Activated T-helper 2 cell treated with anti-CD3 and anti-CD28 coated beads, Interferon-gamma antibody, Interleukin-2, Interleukin-4, amounts not matched to agents 10 μg/mL and 5 μg/mL and 100 μg/mL, durations not matched to agents 14 hours and 24 hours and 36 hours (primary cell): ENCODE measurements around the gene RPUSD1. TPM values are rescaled to one million over a fixed set of nuclear protein-coding genes. Genes with fewer than 3 reads are reported as not detected.
"Not testable (repeated sequence)": the region's sequence is repeated elsewhere in the genome, so short reads cannot be mapped to it uniquely, and the experiment has no call there.

Experiments used
- DNase-seq: peaks from one replicate; pipeline ENCODE4 v3.0.0; 2021; ENCODE audit warnings: low spot score
- H3K27ac Mint-ChIP-seq: one replicate; pipeline ENCODE4 v1.8.0; 2021; ENCODE audit warnings: mixed read lengths
- H3K27me3 Mint-ChIP-seq: one replicate; pipeline ENCODE4 v1.8.0; 2021; ENCODE audit warnings: low read depth, mixed read lengths
- H3K36me3 Mint-ChIP-seq: one replicate; pipeline ENCODE4 v1.8.0; 2021; ENCODE audit warnings: low read depth, mixed read lengths
- H3K4me1 Mint-ChIP-seq: one replicate; pipeline ENCODE4 v1.8.0; 2021; ENCODE audit warnings: low read depth, mixed read lengths
- H3K4me3 Mint-ChIP-seq: one replicate; pipeline ENCODE4 v1.8.0; 2021; ENCODE audit warnings: low read depth, mild to moderate bottlenecking, moderate library complexity, mixed read lengths
- H3K9me3 Mint-ChIP-seq: one replicate; pipeline ENCODE4 v1.8.0; 2021; ENCODE audit warnings: mixed read lengths
- intact Hi-C: fragments of 100-400 bp; cut with micrococcal nuclease; formaldehyde crosslinking; loops from one replicate; pipeline ENCODE4 v1.15.1; 2023
- total RNA-seq: library from RNA; stranded (reverse); gene quantifications from 2 replicates; pipeline ENCODE4 v1.2.3, GENCODE V29; 2022

Gene RPUSD1
- total RNA-seq, 1 donor from 2014 or later: 35.3 TPM

GRCh38 chr16:783404-784161 lies 4.6 kb downstream of the RPUSD1 start:
- no peaks in the 10 kb centered on the region for H3K27me3 Mint-ChIP-seq
- no peak for DNase-seq
- H3K27ac Mint-ChIP-seq: no peak overlapping the region
- H3K4me3 Mint-ChIP-seq: no peak overlapping the region
- peaks cover 12% of the 10 kb centered on the region for H3K36me3 Mint-ChIP-seq
- H3K4me1 Mint-ChIP-seq: peaks cover 2% of the 10 kb centered on the region
- intact Hi-C loops: no loop called here
- no peaks in the 10 kb centered on the region for H3K9me3 Mint-ChIP-seq

DNA sequence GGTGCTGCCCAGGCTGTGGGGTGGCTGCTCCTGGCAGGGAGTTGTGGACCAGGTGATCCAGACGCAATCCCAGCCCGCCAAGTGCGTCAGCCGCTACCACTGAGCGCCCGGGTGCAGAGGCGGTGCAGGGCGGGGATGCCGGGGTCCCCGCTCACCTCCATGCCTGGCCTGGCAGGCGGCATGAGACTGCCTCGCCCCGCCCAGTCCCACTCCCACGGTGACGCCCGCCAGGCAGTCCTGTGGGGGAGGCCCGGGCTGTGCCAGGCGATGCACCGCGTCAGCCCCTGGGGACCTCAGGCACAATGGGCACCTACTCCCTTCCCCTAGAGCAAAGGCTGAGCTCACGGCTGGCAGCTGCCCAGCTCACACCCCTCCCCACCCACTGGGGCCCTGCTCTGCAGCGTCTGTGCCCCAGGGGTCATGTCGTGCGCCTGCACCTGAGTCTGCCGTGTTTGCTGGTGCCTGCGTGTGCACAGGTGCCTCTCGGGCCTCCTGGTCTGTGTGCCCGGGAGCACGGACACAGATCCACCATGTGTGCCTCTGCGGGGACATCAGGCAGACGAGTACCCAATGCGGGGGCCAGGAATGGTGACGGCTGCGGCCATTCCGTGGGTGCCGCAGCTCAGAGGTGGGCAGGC lies 5.3 kb downstream of the RPUSD1 start:
- no peaks in the 10 kb centered on the region for H3K27me3 Mint-ChIP-seq
- H3K4me1 Mint-ChIP-seq: peaks cover 2% of the 10 kb centered on the region
- intact Hi-C loops: no loop called here

GRCh38 chr16:782258-782657 lies 5.9 kb downstream of the RPUSD1 start:
- no peaks in the 10 kb centered on the region for H3K9me3 Mint-ChIP-seq
- no peak for DNase-seq
- H3K27ac Mint-ChIP-seq: no peak overlapping the region
- peaks cover 4% of the 10 kb centered on the region for H3K4me1 Mint-ChIP-seq
- no peak overlapping the region for H3K4me3 Mint-ChIP-seq
- no peaks in the 10 kb centered on the region for H3K27me3 Mint-ChIP-seq
- H3K36me3 Mint-ChIP-seq: peaks cover 9% of the 10 kb centered on the region
- intact Hi-C loops: no loop called here

More for the DNA sequence above, 5.3 kb downstream of the RPUSD1 start:
- Mint-ChIP-seq H3K27ac (no peak overlapping the region), H3K36me3 (peaks cover 12% of the 10 kb centered on the region), H3K4me3 (no peak overlapping the region), H3K9me3 (no peaks in the 10 kb centered on the region)
- DNase-seq: no peak

GRCh38 chr16:781346-782010 lies 6.7 kb downstream of the RPUSD1 start:
- Mint-ChIP-seq H3K4me3 (no peak overlapping the region), H3K4me1 (peaks cover 2% of the 10 kb centered on the region), H3K27me3 (no peaks in the 10 kb centered on the region)

DNA sequence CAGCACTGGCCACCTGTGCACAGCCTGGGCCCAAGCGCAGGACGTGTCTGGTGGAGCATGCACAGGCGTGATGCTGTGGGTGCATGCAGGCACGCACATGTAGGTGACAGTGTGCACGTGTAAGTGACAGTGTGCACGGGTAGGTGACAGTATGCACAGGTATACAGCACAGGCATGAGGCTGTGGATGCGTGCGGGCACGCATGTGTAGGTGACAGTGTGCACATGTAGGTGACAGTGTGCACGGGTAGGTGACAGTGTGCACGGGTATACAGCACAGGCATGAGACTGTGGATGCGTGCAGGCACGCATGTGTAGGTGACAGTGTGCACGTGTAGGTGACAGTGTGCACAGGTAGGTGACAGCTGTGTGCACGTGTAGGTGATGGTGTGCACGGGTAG lies 7.9 kb downstream of the RPUSD1 start:
- intact Hi-C loops: no loop called here
- no peaks in the 10 kb centered on the region for H3K9me3 Mint-ChIP-seq

More at GRCh38 chr16:781346-782010, 6.7 kb downstream of the RPUSD1 start:
- Mint-ChIP-seq H3K27ac (no peak overlapping the region), H3K36me3 (peaks cover 8% of the 10 kb centered on the region), H3K9me3 (no peaks in the 10 kb centered on the region)
- intact Hi-C loops: no loop called here
- no peak for DNase-seq

DNA sequence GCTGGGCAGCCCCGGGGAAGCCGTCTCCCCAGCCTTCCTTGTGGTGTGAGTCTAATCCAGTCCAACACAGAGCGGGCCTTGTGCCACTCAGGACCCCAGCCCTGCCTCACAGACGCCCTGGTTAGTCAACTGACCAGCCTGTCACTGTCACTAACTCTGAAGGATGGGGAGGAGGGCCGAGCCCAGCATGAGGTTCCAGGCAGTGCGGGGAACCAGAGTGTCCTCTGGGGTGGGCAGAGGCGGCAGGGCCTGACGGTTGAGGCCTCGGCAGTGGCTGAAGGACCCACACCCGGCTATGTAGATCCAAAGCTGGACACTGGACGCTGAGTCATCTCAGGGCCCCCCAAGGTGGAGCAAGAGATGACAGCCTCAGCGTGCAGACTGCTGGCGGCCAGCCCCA lies 8.6 kb downstream of the RPUSD1 start:
- intact Hi-C loops: no loop called here
- H3K27ac Mint-ChIP-seq: no peak overlapping the region
- H3K4me3 Mint-ChIP-seq: no peak overlapping the region
- H3K9me3 Mint-ChIP-seq: no peaks in the 10 kb centered on the region
- H3K36me3 Mint-ChIP-seq: no peaks in the 10 kb centered on the region
- no peak for DNase-seq
- no peaks in the 10 kb centered on the region for H3K27me3 Mint-ChIP-seq
- H3K4me1 Mint-ChIP-seq: peaks cover 2% of the 10 kb centered on the region

More for the DNA sequence above, 7.9 kb downstream of the RPUSD1 start:
- H3K4me1 Mint-ChIP-seq: peaks cover 2% of the 10 kb centered on the region
- no peak overlapping the region for H3K27ac Mint-ChIP-seq
- no peak overlapping the region for H3K4me3 Mint-ChIP-seq
- H3K27me3 Mint-ChIP-seq: no peaks in the 10 kb centered on the region
- peaks cover 6% of the 10 kb centered on the region for H3K36me3 Mint-ChIP-seq
- DNase-seq: no peak

DNA sequence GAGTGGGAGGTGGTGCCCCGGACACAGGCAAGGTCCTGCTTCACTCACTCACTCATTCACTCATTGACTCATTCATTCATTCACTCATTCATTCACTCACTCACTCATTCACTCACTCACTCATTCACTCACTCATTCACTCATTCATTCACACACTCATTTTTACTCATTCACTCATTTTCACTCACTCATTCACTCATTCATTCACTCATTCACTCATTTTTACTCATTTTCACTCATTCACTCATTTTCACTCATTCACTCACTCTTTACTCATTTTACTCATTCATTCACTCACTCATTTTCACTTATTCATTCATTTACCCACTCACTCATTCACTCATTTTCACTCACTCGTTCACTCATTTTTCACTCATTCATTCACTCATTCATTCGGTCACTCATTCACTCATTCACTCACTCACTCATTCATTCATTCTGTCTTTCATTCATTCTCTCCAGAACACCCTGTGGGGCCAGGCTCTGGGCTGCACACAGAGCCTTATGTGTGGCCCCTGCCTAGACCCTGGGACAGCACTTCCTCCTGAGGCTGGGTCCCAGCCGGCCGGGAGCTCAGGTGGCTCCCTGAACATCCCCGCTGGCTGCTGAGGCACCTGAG lies 9.2 kb downstream of the RPUSD1 start:
- H3K27me3 Mint-ChIP-seq: no peaks in the 10 kb centered on the region
- intact Hi-C loops: no loop called here

GRCh38 chr16:778447-778846 lies 9.7 kb downstream of the RPUSD1 start:
- Mint-ChIP-seq H3K27me3 (no peaks in the 10 kb centered on the region), H3K36me3 (no peaks in the 10 kb centered on the region), H3K27ac (no peak overlapping the region), H3K9me3 (no peaks in the 10 kb centered on the region), H3K4me1 (peaks cover 2% of the 10 kb centered on the region), H3K4me3 (no peak overlapping the region)
- DNase-seq: no peak
- intact Hi-C loops: no loop called here

More for the DNA sequence above, 9.2 kb downstream of the RPUSD1 start:
- H3K27ac Mint-ChIP-seq: no peak overlapping the region
- no peaks in the 10 kb centered on the region for H3K9me3 Mint-ChIP-seq
- no peak overlapping the region for H3K4me3 Mint-ChIP-seq
- peaks cover 2% of the 10 kb centered on the region for H3K4me1 Mint-ChIP-seq
- H3K36me3 Mint-ChIP-seq: no peaks in the 10 kb centered on the region
- no peak for DNase-seq

- Mint-ChIP-seq H3K27me3 (no peaks in the 10 kb centered on the region), H3K4me3 (no peak overlapping the region), H3K9me3 (no peaks in the 10 kb centered on the region), H3K27ac (no peak overlapping the region), H3K4me1 (peaks cover 2% of the 10 kb centered on the region), H3K36me3 (no peaks in the 10 kb centered on the region)
- intact Hi-C loops: no loop called here
- no peak for DNase-seq
These were observed 10.4 kb downstream of the RPUSD1 start for GRCh38 chr16:777826-778225.

GRCh38 chr16:776824-777223 lies 11.4 kb downstream of the RPUSD1 start:
- Mint-ChIP-seq H3K27me3 (no peaks in the 10 kb centered on the region), H3K27ac (no peak overlapping the region), H3K4me3 (no peak overlapping the region), H3K36me3 (no peaks in the 10 kb centered on the region), H3K4me1 (peaks cover 2% of the 10 kb centered on the region), H3K9me3 (no peaks in the 10 kb centered on the region)
- intact Hi-C loops: no loop called here
- DNase-seq: no peak

GRCh38 chr16:776298-776697 lies 11.9 kb downstream of the RPUSD1 start:
- H3K9me3 Mint-ChIP-seq, DNase-seq, H3K27ac Mint-ChIP-seq, H3K4me3 Mint-ChIP-seq, intact Hi-C loops, H3K4me1 Mint-ChIP-seq, H3K36me3 Mint-ChIP-seq, H3K27me3 Mint-ChIP-seq: not testable (repeated sequence)

DNA sequence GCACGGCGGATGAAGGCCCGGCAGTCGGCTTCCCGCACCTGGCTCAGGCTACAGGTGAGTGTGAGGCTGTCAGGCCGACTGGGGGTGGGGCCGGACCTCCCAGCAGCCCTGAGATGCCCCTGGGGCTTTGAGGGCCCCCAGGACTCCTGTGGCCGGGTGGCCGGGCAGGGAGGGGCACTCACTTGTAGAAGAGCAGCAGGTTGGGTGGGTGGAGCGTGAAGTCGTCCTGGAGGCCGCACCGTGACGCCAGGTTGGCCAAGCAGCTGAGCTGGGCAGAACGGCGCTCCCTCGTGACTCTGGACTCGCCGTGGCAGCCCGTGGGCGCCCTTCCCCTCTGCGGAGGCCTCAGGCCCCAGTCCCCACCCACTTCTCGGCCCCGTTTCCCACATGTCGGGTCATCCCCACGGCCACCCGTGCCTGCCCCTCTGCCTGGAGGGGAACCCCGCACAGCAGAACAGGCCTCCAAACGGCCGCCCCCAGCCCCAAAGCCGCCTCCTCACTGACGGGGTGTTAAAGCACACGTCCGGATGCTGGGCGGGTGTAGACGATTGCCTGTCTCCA lies 12.9 kb downstream of the RPUSD1 start:
- intact Hi-C loops: no loop called here
- no peak for DNase-seq
- Mint-ChIP-seq H3K9me3 (no peaks in the 10 kb centered on the region), H3K4me3 (no peak overlapping the region), H3K4me1 (peaks cover 2% of the 10 kb centered on the region), H3K36me3 (no peaks in the 10 kb centered on the region), H3K27me3 (no peaks in the 10 kb centered on the region), H3K27ac (no peak overlapping the region)
